ENCODE results near the gene PTPRJ.
"Not testable (repeated sequence)": the region's sequence is repeated elsewhere in the genome, so short reads cannot be mapped to it uniquely, and the experiment has no call there.

DNA sequence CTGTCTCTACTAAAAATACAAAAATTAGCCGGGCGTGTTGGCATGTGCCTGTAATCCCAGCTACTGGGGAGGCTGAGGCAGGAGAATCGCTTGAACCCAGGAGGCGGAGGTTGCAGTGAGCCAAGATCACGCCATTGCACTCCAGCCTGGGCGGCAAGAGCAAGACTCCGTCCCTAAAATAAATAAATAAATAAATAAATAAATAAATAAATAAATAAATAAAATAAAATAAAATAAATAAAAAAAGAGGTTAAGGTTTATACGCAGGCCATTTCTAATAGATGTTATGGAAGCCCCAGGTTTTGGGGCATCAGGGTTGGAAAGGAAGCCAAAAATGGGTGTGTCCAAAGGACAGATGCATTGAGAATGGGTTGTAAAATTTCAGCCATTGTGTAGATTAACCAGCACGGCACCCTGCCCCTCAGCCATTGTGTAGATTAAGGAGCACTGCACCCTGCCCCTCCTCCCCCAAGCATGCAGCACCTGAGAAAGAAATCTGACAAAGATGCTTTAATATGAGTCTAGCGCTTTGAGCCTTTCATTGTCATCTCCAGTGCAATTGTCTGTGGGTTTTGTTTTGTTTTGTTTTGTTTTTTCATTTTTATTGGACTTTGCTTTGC, 41.0 kb downstream of the PTPRJ start:
- TF ChIP-seq, protein P1, sequence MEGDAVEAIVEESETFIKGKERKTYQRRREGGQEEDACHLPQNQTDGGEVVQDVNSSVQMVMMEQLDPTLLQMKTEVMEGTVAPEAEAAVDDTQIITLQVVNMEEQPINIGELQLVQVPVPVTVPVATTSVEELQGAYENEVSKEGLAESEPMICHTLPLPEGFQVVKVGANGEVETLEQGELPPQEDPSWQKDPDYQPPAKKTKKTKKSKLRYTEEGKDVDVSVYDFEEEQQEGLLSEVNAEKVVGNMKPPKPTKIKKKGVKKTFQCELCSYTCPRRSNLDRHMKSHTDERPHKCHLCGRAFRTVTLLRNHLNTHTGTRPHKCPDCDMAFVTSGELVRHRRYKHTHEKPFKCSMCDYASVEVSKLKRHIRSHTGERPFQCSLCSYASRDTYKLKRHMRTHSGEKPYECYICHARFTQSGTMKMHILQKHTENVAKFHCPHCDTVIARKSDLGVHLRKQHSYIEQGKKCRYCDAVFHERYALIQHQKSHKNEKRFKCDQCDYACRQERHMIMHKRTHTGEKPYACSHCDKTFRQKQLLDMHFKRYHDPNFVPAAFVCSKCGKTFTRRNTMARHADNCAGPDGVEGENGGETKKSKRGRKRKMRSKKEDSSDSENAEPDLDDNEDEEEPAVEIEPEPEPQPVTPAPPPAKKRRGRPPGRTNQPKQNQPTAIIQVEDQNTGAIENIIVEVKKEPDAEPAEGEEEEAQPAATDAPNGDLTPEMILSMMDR (IDR thresholded peaks at IDR 0.05; ENCODE audit: poor library complexity), result not testable (repeated sequence)
- not testable (repeated sequence) for TF ChIP-seq EZH2phosphoT487 (IDR thresholded peaks at IDR 0.05; ENCODE audit: low read depth, severe bottlenecking, unreplicated experiment)

Measured in hepatocyte (in vitro differentiated cells).